GM23248 (cell line): ENCODE results near the gene PXK. TPM values are rescaled to one million over a fixed set of nuclear protein-coding genes. Genes with fewer than 3 reads are reported as not detected.

Experiments
- DNase-seq: peaks from one replicate; pipeline ENCODE4 v3.0.0-alpha.2; 2015
- H2AFZ ChIP-seq: fragments of 200-600 bp; sonication (generic); 2 replicates; pipeline ENCODE4 v1.6.1; 2016; ENCODE audit warnings: antibody characterized with exemption
- H3F3A ChIP-seq: fragments of 200-600 bp; sonication (generic); 2 replicates; pipeline ENCODE4 v1.6.1; 2016; ENCODE audit warnings: mild to moderate bottlenecking, antibody characterized with exemption, mixed run types; ENCODE audit not compliant: insufficient read depth
- H3K27ac ChIP-seq: fragments of 200-600 bp; sonication (generic); 2 replicates; pipeline ENCODE4 v1.5.1; 2016; ENCODE audit warnings: mild to moderate bottlenecking
- H3K27me3 ChIP-seq: fragments of 200-600 bp; sonication (generic); replicated peaks from 2 replicates; pipeline ENCODE4 v1.6.1; 2016; ENCODE audit warnings: mild to moderate bottlenecking; ENCODE audit not compliant: insufficient read depth
- H3K36me3 ChIP-seq: fragments of 200-600 bp; sonication (generic); 2 replicates; pipeline ENCODE4 v1.6.1; 2016; ENCODE audit warnings: low read depth, mild to moderate bottlenecking
- H3K4me1 ChIP-seq: fragments of 200-600 bp; sonication (generic); 2 replicates; pipeline ENCODE4 v1.6.1; 2016; ENCODE audit warnings: mild to moderate bottlenecking; ENCODE audit not compliant: insufficient read depth
- H3K4me2 ChIP-seq: fragments of 200-600 bp; sonication (generic); one replicate; pipeline ENCODE4 v1.6.1; 2016; ENCODE audit warnings: mild to moderate bottlenecking; ENCODE audit not compliant: unreplicated experiment
- H3K4me3 ChIP-seq: fragments of 200-600 bp; sonication (generic); 2 replicates; pipeline ENCODE4 v1.5.1; 2016; ENCODE audit warnings: mild to moderate bottlenecking
- H3K79me2 ChIP-seq: fragments of 200-600 bp; sonication (generic); 2 replicates; pipeline ENCODE4 v1.6.1; 2016; ENCODE audit warnings: mild to moderate bottlenecking; ENCODE audit not compliant: insufficient read depth
- H3K9ac ChIP-seq: fragments of 200-600 bp; sonication (generic); 2 replicates; pipeline ENCODE4 v1.6.1; 2016; ENCODE audit warnings: mild to moderate bottlenecking
- H3K9me2 ChIP-seq: fragments of 200-600 bp; sonication (generic); 2 replicates; pipeline ENCODE4 v1.6.1; 2016; ENCODE audit warnings: mixed run types, mild to moderate bottlenecking, moderate library complexity; ENCODE audit not compliant: insufficient read depth
- H3K9me3 ChIP-seq: fragments of 200-600 bp; sonication (generic); one replicate; pipeline ENCODE4 v1.6.1; 2017; ENCODE audit warnings: low read depth
- H4K20me1 ChIP-seq: fragments of 200-600 bp; sonication (generic); 2 replicates; pipeline ENCODE4 v1.6.0; 2016; ENCODE audit not compliant: insufficient read depth
- EZH2 ChIP-seq: fragments of 200-600 bp; sonication (generic); IDR thresholded peaks from 2 replicates; pipeline ENCODE4 v1.6.1; 2018; ENCODE audit warnings: antibody characterized with exemption, mild to moderate bottlenecking; ENCODE audit not compliant: insufficient read depth, poor library complexity, severe bottlenecking
- EZH2phosphoT487 ChIP-seq: fragments of 200-600 bp; sonication (generic); IDR thresholded peaks from 2 replicates; pipeline ENCODE4 v1.6.1; 2018; ENCODE audit warnings: antibody characterized with exemption, moderate library complexity, mild to moderate bottlenecking, low read depth; ENCODE audit not compliant: insufficient read depth
- WGBS, 2 experiments: methylation state at CpG; one replicate each; pipeline ENCODE4 v1.1.6; 2015 to 2017; ENCODE audit warnings: low lambda C conversion rate in 2 of 2, low coverage in 1 of 2; ENCODE audit errors: missing lambda C conversion rate in 2 of 2; 5-methylcytosine and 5-hydroxymethylcytosine counted together
- in situ Hi-C: fragments of 300-500 bp; cut with MboI; formaldehyde crosslinking; loops from 2 replicates; pipeline ENCODE4 v1.15.0; 2020
- polyA plus RNA-seq: library from polyadenylated mRNA; unstranded; fragments of >200 nt; fragmentation: Nextera tagmentation; extraction: Ambion mirVana; gene quantifications from 2 replicates; pipeline ENCODE4 v1.2.1, GENCODE V29; 2016
- small RNA-seq: library from RNA; depleted of rRNA; stranded (forward); fragments of <200 nt; gene quantifications from one replicate; pipeline ENCODE3, GENCODE V24; 2014; ENCODE audit warnings: low read depth, low replicate concordance
- total RNA-seq: library from RNA; depleted of rRNA; stranded (reverse); fragments of >200 nt; shearing (Covaris generic); gene quantifications from 2 replicates; pipeline ENCODE4 v1.2.3, GENCODE V29; 2014; rRNA removed

The PXK gene
- total and polyA plus RNA-seq, 2 experiments from 2014 or later: 33.8 to 45.1 TPM

DNA sequence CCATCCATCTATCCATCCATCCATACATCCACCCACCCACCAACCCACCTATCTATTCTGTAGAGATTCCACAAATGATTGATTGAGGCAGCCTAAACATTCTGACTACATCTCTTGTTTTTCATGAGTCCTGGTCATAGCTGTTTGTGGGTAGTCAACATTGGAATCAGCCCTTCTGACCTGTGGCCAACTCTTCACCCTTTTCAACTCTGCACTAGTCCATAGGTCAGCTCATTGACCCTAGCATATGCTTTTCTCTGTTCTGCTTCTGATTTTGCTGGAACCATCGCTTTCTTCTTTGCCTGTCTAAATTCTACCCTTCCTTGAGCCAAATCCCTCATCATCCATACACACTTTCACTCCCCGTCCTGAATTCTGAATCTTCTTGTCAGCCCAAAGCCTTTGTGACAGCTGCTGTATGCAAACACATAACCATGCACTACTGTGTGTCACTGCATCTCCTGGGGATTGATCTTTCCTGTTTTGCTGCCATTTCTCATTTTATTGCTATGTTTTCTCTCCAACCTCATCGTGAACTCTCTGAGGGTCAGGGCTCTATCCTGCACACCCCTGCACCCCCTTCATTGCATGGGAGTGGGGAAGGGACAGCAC is 142.4 kb downstream of the PXK start:
- Histone ChIP-seq H3K9ac (no peak overlapping the region), H3F3A (0 out of 2 replicates have a peak, but pooled peaks cover 6% of the 10 kb centered on the region), H3K9me2 (no peaks in the 10 kb centered on the region), H3K27ac (no peak overlapping the region), H3K79me2 (no peaks in the 10 kb centered on the region), H4K20me1 (no peaks in the 10 kb centered on the region), H3K36me3 (no peaks in the 10 kb centered on the region), H2AFZ (no peak overlapping the region), H3K9me3 (no peaks in the 10 kb centered on the region), H3K27me3 (no peaks in the 10 kb centered on the region), H3K4me2 (no peak overlapping the region), H3K4me3 (no peak overlapping the region), H3K4me1 (peaks cover 14% of the 10 kb centered on the region)
- TF ChIP-seq EZH2 (no peak), EZH2phosphoT487 (no peak)
- no peak for DNase-seq
- in situ Hi-C loops: no loop called here
- whole genome bisulfite sequencing, 2 experiments: 54 to 56% methylated on average over 3 of the region's 3 CpGs

Small RNA genes within 50 kb of the gene (small RNA-seq; reads per million reads assigned to genes)
- gene AC098479.1: not detected

Other genes starting within 250 kb of the PXK start
- not detected in 2 replicates for gene DNASE1L3, start 121.9 kb upstream of the PXK start, total RNA-seq
- gene DNASE1L3, start 121.9 kb upstream of the PXK start, polyA plus RNA-seq: not detected in 2 replicates
- 5.3 and 5.8 TPM in 2 replicates for gene ABHD6, start 95.1 kb upstream of the PXK start, total RNA-seq
- gene ABHD6, start 95.1 kb upstream of the PXK start, polyA plus RNA-seq: 4.4 and 4.8 TPM in 2 replicates
- gene RPP14, start 26.6 kb upstream of the PXK start, total RNA-seq: 14.9 and 15.7 TPM in 2 replicates
- gene RPP14, start 26.6 kb upstream of the PXK start, polyA plus RNA-seq: 11.4 and 13.4 TPM in 2 replicates
- gene HTD2, start 26.4 kb upstream of the PXK start, total RNA-seq: 5.4 and 9.6 TPM in 2 replicates
- gene HTD2, start 26.4 kb upstream of the PXK start, polyA plus RNA-seq: 17.0 and 21.8 TPM in 2 replicates
- gene PDHB, start 100.9 kb downstream of the PXK start, total RNA-seq: 108 and 110 TPM in 2 replicates
- gene PDHB, start 100.9 kb downstream of the PXK start, polyA plus RNA-seq: 119 and 126 TPM in 2 replicates
- gene KCTD6, start 159.2 kb downstream of the PXK start, total RNA-seq: 12.3 and 13.7 TPM in 2 replicates
- gene KCTD6, start 159.2 kb downstream of the PXK start, polyA plus RNA-seq: 12.8 and 15.7 TPM in 2 replicates
- 7.5 and 9.7 TPM in 2 replicates for gene ACOX2, start 204.3 kb downstream of the PXK start, total RNA-seq
- 19.9 and 23.6 TPM in 2 replicates for gene ACOX2, start 204.3 kb downstream of the PXK start, polyA plus RNA-seq
- 0.22 TPM in 1 of 2 replicates, not detected in the other for gene FAM107A, start 244.5 kb downstream of the PXK start, total RNA-seq
- gene FAM107A, start 244.5 kb downstream of the PXK start, polyA plus RNA-seq: 0.09 and 0.13 TPM in 2 replicates